Uterus (tissue), 2 donors: ENCODE results near the gene SLC2A14.

Source experiments
- CTCF ChIP-seq, 4 experiments: fragments of 200-600 bp in 2 of 4; fragments of 450-650 bp in 2 of 4; sonication (generic) in 2 of 4; IDR thresholded peaks; one replicate each; pipeline ENCODE4 v1.5.1; 2016 to 2019; ENCODE audit warnings: antibody characterized with exemption in 4 of 4, mild to moderate bottlenecking in 2 of 4, moderate library complexity in 1 of 4
- POLR2A ChIP-seq, 2 donors: fragments of 450-650 bp; IDR thresholded peaks; one replicate each; pipeline ENCODE4 v1.6.1; 2016; ENCODE audit warnings: antibody characterized with exemption in 2 of 2, mild to moderate bottlenecking in 1 of 2, moderate library complexity in 1 of 2

GRCh38 chr12:7917392-7918267 is 44.9 kb upstream of the SLC2A14 start:
- TF ChIP-seq CTCF (IDR thresholded peaks at IDR 0.05) (no peak), POLR2A (IDR thresholded peaks at IDR 0.05) (no peak)
